GM12878 (cell line): ENCODE measurements around the gene SPA17. TPM values are rescaled to one million over a fixed set of nuclear protein-coding genes. Genes with fewer than 3 reads are reported as not detected.

Experiments used
- ATAC-seq: fragments of 200-7000 bp; cut with Tn5 transposase; 3 replicates; pipeline ENCODE4 v1.9.1; 2020; ENCODE audit warnings: mild to moderate bottlenecking, moderate library complexity
- BruUV-seq: library from RNA; stranded (reverse); fragments of 400-500 nt; replicated peaks from 2 replicates; lab custom pipeline; 2021; lab: Mats Ljungman, UMichigan
- CTCF ChIA-PET: fragments of 300-600 bp; sonication (Branson Sonifier 250); formaldehyde crosslinking; extraction: SDS; loops from one replicate; lab custom pipeline; 2021; ENCODE audit warnings: inconsistent platforms; lab: Yijun Ruan, JAX
- POLR2A ChIA-PET: fragments of 350-600 bp; formaldehyde crosslinking; extraction: SDS; loops from one replicate; lab custom pipeline; 2021; ENCODE audit warnings: inconsistent platforms; lab: Charles Lee
- RAD21 ChIA-PET: fragments of 300-600 bp; sonication (Branson Sonifier 250); formaldehyde crosslinking; loops from one replicate; lab custom pipeline; 2023; ENCODE audit warnings: antibody characterized with exemption; ENCODE audit not compliant: unreplicated experiment; lab: Charles Lee
- SMC1A ChIA-PET: fragments of 300-600 bp; sonication (Branson Sonifier 250); formaldehyde crosslinking; loops from one replicate; lab custom pipeline; 2023; ENCODE audit not compliant: unreplicated experiment, uncharacterized antibody; lab: Charles Lee
- DNase-seq: peaks from one replicate; pipeline ENCODE4 v3.0.0-alpha.2; 2011; ENCODE audit warnings: low read depth, low spot score
- FAIRE-seq: peaks from 3 replicates; lab custom pipeline; 2011; peaks lifted over from hg19 to GRCh38; lab: Jason Lieb, UNC
- H2AFZ ChIP-seq: 2 replicates; pipeline ENCODE4 v1.6.0; 2011; ENCODE audit warnings: low read depth, low read length, control low read depth; ENCODE audit not compliant: control insufficient read depth
- H3K27ac ChIP-seq: 2 replicates; pipeline ENCODE4 v1.5.1; 2011; ENCODE audit warnings: control low read depth; ENCODE audit not compliant: control insufficient read depth, insufficient read depth
- H3K27me3 ChIP-seq, 2 experiments: replicated peaks in 1 of 2; 2 replicates each; pipeline versions ENCODE4 v1.6.0 to v1.6.1; 2011; ENCODE audit warnings: low read length in 1 of 2; ENCODE audit not compliant: control insufficient read depth in 2 of 2, insufficient read depth in 2 of 2
- H3K36me3 ChIP-seq, 2 experiments: 2 replicates each; pipeline ENCODE4 v1.5.1; 2011; ENCODE audit warnings: low read length in 1 of 2; ENCODE audit not compliant: control insufficient read depth in 2 of 2, insufficient read depth in 2 of 2
- H3K4me1 ChIP-seq: 2 replicates; pipeline ENCODE4 v1.6.1; 2011; ENCODE audit warnings: mild to moderate bottlenecking, low read length, moderate library complexity, mixed read lengths; ENCODE audit not compliant: control insufficient read depth, insufficient read depth
- H3K4me2 ChIP-seq: 2 replicates; pipeline ENCODE4 v1.6.0; 2011; ENCODE audit warnings: control low read depth; ENCODE audit not compliant: control insufficient read depth, insufficient read depth
- H3K4me3 ChIP-seq: fragments of 200-600 bp; sonication (generic); 2 replicates; pipeline ENCODE4 v1.5.1; 2016
- H3K79me2 ChIP-seq: 2 replicates; pipeline ENCODE4 v1.6.0; 2011; ENCODE audit warnings: low read length; ENCODE audit not compliant: control insufficient read depth, insufficient read depth
- H3K9ac ChIP-seq: 2 replicates; pipeline ENCODE4 v1.8.0; 2011; ENCODE audit warnings: low read length, control low read depth, mixed read lengths; ENCODE audit not compliant: control insufficient read depth, insufficient read depth
- H3K9me3 ChIP-seq: replicated peaks from 3 replicates; pipeline ENCODE4 v1.5.1; 2011; ENCODE audit warnings: mild to moderate bottlenecking, low read length; ENCODE audit not compliant: control insufficient read depth, insufficient read depth
- H4K20me1 ChIP-seq: 2 replicates; pipeline ENCODE4 v1.6.0; 2011; ENCODE audit not compliant: control insufficient read depth, insufficient read depth
- CEBPB ChIP-seq, 2 experiments: fragments of 150-350 bp in 1 of 2; IDR thresholded peaks; 2 replicates each; pipeline ENCODE4 v1.6.1; 2012 to 2014; ENCODE audit warnings: low read depth in 2 of 2, low read length in 2 of 2, borderline replicate concordance in 1 of 2, inconsistent platforms in 1 of 2
- E2F4 ChIP-seq: IDR thresholded peaks from 2 replicates; pipeline ENCODE4 v1.6.1; 2012; ENCODE audit warnings: low read depth, low read length, improper control_type of control experiment
- EGR1 ChIP-seq, 2 experiments: IDR thresholded peaks; 1 replicate in 1 of 2; 2 replicates in 1 of 2; pipeline ENCODE4 v1.6.1; 2011 to 2012; ENCODE audit warnings: low read depth in 2 of 2, low read length in 2 of 2, borderline replicate concordance in 1 of 2, mild to moderate bottlenecking in 1 of 2, moderate library complexity in 1 of 2
- ETV6 ChIP-seq, 2 experiments: fragments of 450-650 bp in 1 of 2; IDR thresholded peaks in 1 of 2; conservative IDR thresholded peaks in 1 of 2; 2 replicates each; pipeline ENCODE4 v1.6.1; 2014; ENCODE audit warnings: antibody characterized with exemption in 1 of 2, borderline replicate concordance in 1 of 2, low read depth in 1 of 2, mild to moderate bottlenecking in 1 of 2, moderate library complexity in 1 of 2
- HCFC1 ChIP-seq: fragments of 150-350 bp; IDR thresholded peaks from 2 replicates; pipeline ENCODE4 v1.6.1; 2014; ENCODE audit warnings: low read length
- NFYA ChIP-seq: IDR thresholded peaks from 2 replicates; pipeline ENCODE4 v1.6.1; 2011; ENCODE audit warnings: low read depth, mild to moderate bottlenecking, low read length, improper control_type of control experiment, borderline replicate concordance
- PAX5 ChIP-seq: IDR thresholded peaks from 2 replicates; pipeline ENCODE4 v1.6.1; 2011; ENCODE audit warnings: low read depth, low read length, borderline replicate concordance
- POU2F2 ChIP-seq: IDR thresholded peaks from 3 replicates; pipeline ENCODE4 v1.6.1; 2011; ENCODE audit warnings: low read depth, mild to moderate bottlenecking, low read length, borderline replicate concordance
- RAD21 ChIP-seq: IDR thresholded peaks from 2 replicates; pipeline ENCODE4 v1.6.1; 2011; ENCODE audit warnings: mild to moderate bottlenecking, low read depth, low read length, moderate library complexity; ENCODE audit not compliant: insufficient read depth
- SMAD5 ChIP-seq: IDR thresholded peaks from 2 replicates; pipeline ENCODE4 v1.6.1; 2016; ENCODE audit warnings: antibody characterized with exemption, low read depth
- TAF1 ChIP-seq: IDR thresholded peaks from 2 replicates; pipeline ENCODE4 v1.6.1; 2011; ENCODE audit warnings: mild to moderate bottlenecking, low read depth, low read length, borderline replicate concordance
- ZNF24 ChIP-seq: fragments of 450-650 bp; IDR thresholded peaks from 2 replicates; pipeline ENCODE4 v1.6.1; 2017; ENCODE audit warnings: antibody characterized with exemption, mild to moderate bottlenecking
- WGBS: methylation state at CpG from one replicate; pipeline ENCODE4 v1.1.6; 2016; ENCODE audit warnings: low lambda C conversion rate; ENCODE audit not compliant: insufficient replicate concordance, insufficient coverage; ENCODE audit errors: missing lambda C conversion rate; 5-methylcytosine and 5-hydroxymethylcytosine counted together
- in situ Hi-C: fragments of 300-500 bp; cut with MboI; formaldehyde crosslinking; loops from 9 replicates; pipeline ENCODE4 v1.14.3; 2018; ENCODE audit warnings: mixed read lengths
- intact Hi-C: fragments of 100-400 bp; cut with micrococcal nuclease; formaldehyde crosslinking; loops from one replicate; pipeline ENCODE4 v1.14.2; 2022; ENCODE audit not compliant: unreplicated experiment
- polyA plus RNA-seq, 11 experiments: library from polyadenylated mRNA; depleted of rRNA in 4 of 11; unstranded in 6 of 11; stranded (reverse) in 5 of 11; fragments of >200 nt; fragmentation: Nextera tagmentation in 4 of 11; fragmentation: Illumina TruSeq in 1 of 11; extraction: Ambion mirVana in 4 of 11; extraction: Trizol in 1 of 11; gene quantifications; 1 replicate in 1 of 11; 2 replicates in 10 of 11; pipeline versions ENCODE4 v1.2.1 to v1.2.3, GENCODE V29; 2011 to 2016; ENCODE audit warnings: inconsistent platforms in 2 of 11, missing spikeins in 2 of 11, low read depth in 1 of 11
- total RNA-seq, 4 experiments: library from RNA; depleted of rRNA in 3 of 4; stranded (reverse); fragments of >200 nt in 3 of 4; fragmentation: Illumina TruSeq in 1 of 4; extraction: Trizol in 1 of 4; gene quantifications; 2 replicates each; pipeline versions ENCODE4 v1.2.1 to v1.2.3, GENCODE V29; 2013 to 2021

Gene SPA17
- total and polyA plus RNA-seq, 10 of the 15 experiments (the other 5 are each of a cell fraction or from before 2014, with no cell fraction given): 2.9 to 13.2 (median 8.5) TPM

- no peak overlapping the region for H3K9ac ChIP-seq
- H3K27me3 ChIP-seq: no peaks in the 10 kb centered on the region
- TF ChIP-seq CEBPB (IDR thresholded peaks at IDR 0.05; ENCODE audit: borderline replicate concordance in 1 of 2, low read depth in 2 of 2, low read length in 2 of 2) (no peak), TAF1 (no peak), E2F4 (no peak), HCFC1 (no peak), EGR1 (IDR thresholded peaks at IDR 0.05; ENCODE audit: borderline replicate concordance in 1 of 2, low read depth in 2 of 2, low read length in 2 of 2) (no peak)
- TF ChIP-seq, all 136 proteins: peak for 0
- BruUV-seq: no TSS peak
- H3K4me2 ChIP-seq: no peak overlapping the region
- DNase-seq (no peak), ATAC-seq (no peak), FAIRE-seq (no peak)
- H3K4me1 ChIP-seq: no peaks in the 10 kb centered on the region
- no peak overlapping the region for H3K27ac ChIP-seq
- H4K20me1 ChIP-seq: no peaks in the 10 kb centered on the region
- no peaks in the 10 kb centered on the region for H3K79me2 ChIP-seq
- 40% methylated on average over 2 of the region's 2 CpGs for WGBS
- no peaks in the 10 kb centered on the region for H3K9me3 ChIP-seq
- H2AFZ ChIP-seq: no peak overlapping the region
- ChIA-PET CTCF (interaction anchor here (1.3 kb wide), 1 partner anchor 22 kb away, joined by 3 read pairs; no protein-coding TSS in a partner anchor), RAD21 (no interaction called here), POLR2A (no interaction called here), SMC1A (no interaction called here)
- H3K36me3 ChIP-seq: no peaks in the 10 kb centered on the region
- in situ Hi-C loops (no loop called here), intact Hi-C loops (no loop called here)
- H3K4me3 ChIP-seq: no peak overlapping the region
Measured at GRCh38 chr11:124693142-124693541, 19.4 kb downstream of the SPA17 start.

DNA sequence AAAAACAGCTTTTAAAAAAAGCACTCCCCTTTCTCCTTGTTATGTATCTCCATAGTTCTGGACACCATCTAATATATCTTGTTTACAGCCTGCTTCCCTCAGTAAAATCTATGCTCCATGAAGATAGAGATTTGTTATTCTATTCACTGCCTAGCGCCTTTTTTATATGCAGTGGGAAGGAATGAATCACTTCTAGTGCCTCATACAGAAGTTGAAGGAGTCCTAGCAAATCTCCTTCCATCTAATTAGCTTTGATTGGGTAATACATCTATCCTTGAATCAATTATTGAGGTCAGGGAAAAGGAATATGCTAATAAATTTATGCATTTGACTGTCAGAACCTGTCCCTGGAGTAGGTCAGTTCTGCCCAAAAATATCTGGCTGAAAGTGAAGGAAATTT, 25.8 kb downstream of the SPA17 start:
- no peaks in the 10 kb centered on the region; the same call in 2 of the 3 replicates for H3K9me3 ChIP-seq
- DNase-seq (no peak), ATAC-seq (no peak), FAIRE-seq (no peak)
- H3K27me3 ChIP-seq: no peaks in the 10 kb centered on the region
- no peak for TF ChIP-seq RAD21
- TF ChIP-seq NFYA: no peak
- no peak for TF ChIP-seq ETV6 (conservative IDR thresholded peaks at IDR 0.05 in 1 of 2, IDR thresholded peaks at IDR 0.05 in 1 of 2; ENCODE audit: borderline replicate concordance in 1 of 2, low read depth in 1 of 2)
- no peak for TF ChIP-seq PAX5
- no peak for TF ChIP-seq ZNF24
- no peak for TF ChIP-seq SMAD5
- no peak for TF ChIP-seq POU2F2
- no peaks in the 10 kb centered on the region for H3K36me3 ChIP-seq
- H3K4me3 ChIP-seq: no peak overlapping the region
- in situ Hi-C loops (no loop called here), intact Hi-C loops (no loop called here)
- BruUV-seq: no TSS peak
- H3K27ac ChIP-seq: no peak overlapping the region
- no peaks in the 10 kb centered on the region for H3K79me2 ChIP-seq
- H3K4me1 ChIP-seq: no peaks in the 10 kb centered on the region
- H4K20me1 ChIP-seq: no peaks in the 10 kb centered on the region
- 43% methylated on average over 1 of the region's 1 CpG for WGBS
- H3K9ac ChIP-seq: no peak overlapping the region
- SMC1A ChIA-PET: interaction anchor here (1.0 to 1.4 kb wide), 2 partner anchors 16 to 17 kb away, joined by 3 read pairs; no protein-coding TSS in a partner anchor
- RAD21 ChIA-PET: no interaction called here
- POLR2A ChIA-PET: interaction anchor here (0.6 kb wide), 1 partner anchor 84 kb away, joined by 3 read pairs; no protein-coding TSS in a partner anchor
- CTCF ChIA-PET: interaction anchor here (0.7 to 1.2 kb wide), 3 partner anchors 16 to 94 kb away, joined by 3 read pairs; no protein-coding TSS in a partner anchor
- no peak overlapping the region for H2AFZ ChIP-seq
- no peak overlapping the region for H3K4me2 ChIP-seq
